Liver (tissue), 3 donors: ENCODE data around the gene PM20D1.

Experiments used
- ATF3 ChIP-seq: IDR thresholded peaks from 2 replicates; pipeline ENCODE4 v1.6.1; 2016; ENCODE audit warnings: antibody characterized with exemption
- CTCF ChIP-seq: fragments of 150-350 bp; IDR thresholded peaks from 2 replicates; pipeline ENCODE4 v1.5.1; 2017; ENCODE audit warnings: improper control_type of control experiment, low read depth, low read length; ENCODE audit not compliant: missing input control
- FOXA1 ChIP-seq: IDR thresholded peaks from 2 replicates; pipeline ENCODE4 v1.6.1; 2016; ENCODE audit warnings: antibody characterized with exemption
- GABPA ChIP-seq, 2 donors: IDR thresholded peaks in 1 of 2; conservative IDR thresholded peaks in 1 of 2; 2 replicates each; pipeline ENCODE4 v1.6.1; 2016; ENCODE audit warnings: antibody characterized with exemption in 2 of 2, mild to moderate bottlenecking in 1 of 2, moderate library complexity in 1 of 2
- JUND ChIP-seq, 2 donors: IDR thresholded peaks; 2 replicates each; pipeline ENCODE4 v1.6.1; 2016; ENCODE audit warnings: antibody characterized with exemption in 2 of 2
- RAD21 ChIP-seq, 2 donors: IDR thresholded peaks; 2 replicates each; pipeline ENCODE4 v1.6.1; 2016; ENCODE audit warnings: antibody characterized with exemption in 2 of 2, mild to moderate bottlenecking in 2 of 2
- YY1 ChIP-seq: IDR thresholded peaks from 2 replicates; pipeline ENCODE4 v1.6.1; 2016; ENCODE audit warnings: antibody characterized with exemption, mild to moderate bottlenecking
- ZBTB33 ChIP-seq: IDR thresholded peaks from 2 replicates; pipeline ENCODE4 v1.6.1; 2016; ENCODE audit warnings: antibody characterized with exemption
- donor health status: healthy.
- donor health status: healthy.

GRCh38 chr1:205842229-205842628 lies 7.7 kb downstream of the PM20D1 start:
- TF ChIP-seq GABPA (IDR thresholded peaks at IDR 0.05 in 1 of 2, conservative IDR thresholded peaks at IDR 0.05 in 1 of 2) (no peak), CTCF (no peak), FOXA1 (no peak), JUND (IDR thresholded peaks at IDR 0.05) (no peak), YY1 (no peak), RAD21 (IDR thresholded peaks at IDR 0.05) (no peak), ATF3 (no peak), ZBTB33 (no peak)
